Midbrain (tissue), 1 donor: ENCODE measurements around the gene SLC2A13.
"Not testable (repeated sequence)": the region's sequence is repeated elsewhere in the genome, so short reads cannot be mapped to it uniquely, and the experiment has no call there.

Source experiments
- DNase-seq: peaks from one replicate; lab custom pipeline; 2025; lab: John Stamatoyannopoulos, UW

The SLC2A13 gene

DNA sequence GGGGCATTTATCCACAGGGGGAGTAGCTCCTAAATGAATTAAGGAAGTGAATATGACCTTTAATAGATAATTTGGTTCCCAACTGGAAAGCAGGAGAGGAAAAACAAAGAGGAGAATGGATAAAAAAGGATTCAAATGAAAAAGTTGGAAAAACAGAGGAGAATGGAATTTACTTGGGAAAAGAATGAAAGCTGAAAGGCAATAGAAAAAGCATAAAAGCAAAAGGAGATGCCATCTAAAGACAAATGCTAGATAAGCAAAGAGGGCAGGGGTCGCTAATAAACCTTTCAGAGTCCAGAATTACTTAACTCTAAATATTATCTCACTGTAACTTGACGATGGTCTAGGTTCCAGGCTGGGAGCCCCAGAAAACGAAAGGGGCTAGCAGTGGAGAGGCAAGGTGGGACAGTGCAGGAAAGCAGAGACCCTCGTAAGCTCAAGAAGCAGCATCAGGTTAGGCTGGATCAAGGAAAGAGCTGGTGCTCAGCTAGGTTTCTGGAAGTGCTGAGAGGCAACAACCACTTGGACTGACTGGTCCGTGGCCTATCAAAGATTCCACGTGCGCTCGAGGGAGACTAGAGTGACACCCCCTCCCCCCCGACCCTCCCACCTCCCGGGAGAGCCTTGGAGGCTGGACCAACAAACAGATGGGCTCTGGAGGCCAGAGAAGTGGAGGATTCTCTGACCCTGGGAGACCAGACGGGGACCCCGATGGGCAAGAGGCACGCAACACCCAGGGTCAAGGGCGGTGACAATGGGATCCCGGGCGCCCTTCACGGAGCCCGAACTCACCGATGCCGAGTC is 1.2 kb downstream of the SLC2A13 start:
- DNase-seq, result no peak

DNA sequence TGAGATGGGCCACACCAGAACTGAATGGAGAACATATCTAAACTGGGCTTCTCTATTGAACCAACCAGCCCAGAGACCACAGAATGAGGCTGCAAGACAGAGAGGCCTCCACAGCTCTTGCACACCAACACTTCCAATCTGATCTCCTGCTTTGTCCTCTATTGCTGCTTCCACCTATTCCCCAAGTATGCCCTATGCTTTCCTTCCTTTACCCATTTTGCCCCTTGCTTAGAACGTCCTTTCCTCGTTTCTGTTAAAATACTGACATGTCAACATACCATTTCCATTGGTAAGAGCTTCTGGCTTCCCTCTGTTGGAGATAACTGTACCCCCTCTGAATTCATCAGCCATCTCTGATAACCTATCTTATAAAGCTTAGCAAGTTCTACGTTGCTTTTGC is 2.8 kb downstream of the SLC2A13 start:
- DNase-seq, result no peak

DNA sequence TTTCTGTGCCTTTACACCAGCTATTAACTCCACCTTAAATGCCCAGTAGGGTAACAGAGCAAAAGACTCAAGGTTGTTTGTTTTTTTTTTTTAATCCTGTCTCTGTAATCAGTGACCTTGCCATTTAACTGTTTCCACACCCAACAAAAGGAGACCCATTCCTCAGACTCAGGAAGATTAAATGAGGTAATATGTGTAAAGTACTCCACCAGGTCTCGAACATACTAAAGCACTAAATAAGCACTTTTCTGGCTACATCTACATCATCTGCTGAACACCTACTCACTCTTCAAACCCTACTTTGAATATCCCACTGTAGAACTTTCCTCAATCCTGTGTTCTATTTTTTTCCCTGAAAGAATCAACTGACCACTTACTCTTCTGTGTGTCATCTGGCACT is 4.1 kb downstream of the SLC2A13 start:
- no peak for DNase-seq

DNA sequence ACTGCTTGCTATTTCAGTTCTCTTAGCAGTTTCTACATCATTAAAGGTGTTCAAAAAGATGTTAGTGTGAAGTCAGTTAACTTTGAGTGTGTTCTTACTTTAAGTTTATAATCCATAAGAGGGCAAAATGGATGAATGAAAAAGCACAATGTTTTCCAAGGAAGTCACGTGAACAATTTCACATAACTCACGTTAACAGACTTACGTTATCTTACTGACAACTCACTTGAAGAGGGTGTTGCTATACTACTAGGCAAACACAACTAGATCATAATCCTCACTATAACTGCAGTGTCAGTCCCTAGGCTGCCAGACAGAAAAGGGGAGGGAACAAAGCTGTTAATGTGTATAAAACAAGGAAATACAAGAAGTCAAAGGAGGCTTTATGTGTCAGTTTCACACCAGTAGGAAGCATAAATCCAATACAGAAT is 6.4 kb downstream of the SLC2A13 start:
- no peak for DNase-seq

DNA sequence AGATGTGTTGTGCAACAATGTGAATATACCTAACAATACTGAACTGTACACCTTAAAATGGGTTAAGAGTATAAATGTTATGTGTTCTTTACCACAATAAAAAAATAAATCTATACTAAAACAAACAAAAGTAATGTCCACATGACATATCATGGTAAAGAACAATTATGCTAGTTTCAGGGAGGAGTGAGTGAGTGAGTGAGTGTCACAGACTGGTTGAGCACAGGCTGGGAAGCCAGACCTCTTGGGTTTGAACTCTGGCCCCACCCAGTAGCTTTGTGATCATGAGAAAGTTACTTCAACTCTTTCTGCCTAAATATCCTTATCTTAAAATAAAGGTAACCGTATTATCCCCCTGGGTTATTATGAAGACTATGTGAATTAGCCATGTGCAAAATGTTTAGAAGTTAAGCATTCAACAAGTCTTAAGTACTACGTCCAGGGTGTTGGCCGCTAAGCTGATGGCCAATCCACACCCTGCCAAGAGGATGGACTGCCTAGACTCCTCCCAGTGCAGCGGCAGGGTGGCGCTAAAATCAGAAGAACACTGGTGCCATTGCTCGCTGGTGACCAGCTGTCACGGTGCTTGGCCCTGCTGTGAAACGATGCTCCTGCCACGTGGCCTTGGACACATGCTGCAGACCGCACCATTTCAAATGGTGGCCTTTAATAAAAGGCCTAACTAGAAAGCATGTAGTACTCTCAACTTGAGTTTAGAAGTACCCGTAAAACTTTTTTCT is 7.3 kb downstream of the SLC2A13 start:
- DNase-seq, result no peak

DNA sequence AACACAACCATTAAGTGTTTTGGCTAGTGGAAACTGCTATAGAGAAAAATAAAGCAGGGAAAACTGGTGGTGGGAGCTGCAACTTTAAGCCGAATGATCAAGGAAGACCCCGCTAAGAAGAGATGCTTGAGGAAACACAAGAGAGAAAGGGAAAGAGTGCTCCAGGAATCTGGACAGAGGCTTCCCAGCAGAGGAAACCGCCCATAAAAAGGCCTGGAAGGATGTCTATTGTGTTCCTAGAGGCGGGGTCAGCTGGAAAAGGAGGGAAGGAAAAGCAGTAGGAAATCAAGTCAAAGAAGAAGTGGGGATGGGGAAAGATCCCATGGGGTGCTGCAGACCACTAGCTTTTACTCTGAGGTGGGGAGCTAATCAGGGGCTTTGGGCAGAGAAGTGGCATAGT is 12.4 kb downstream of the SLC2A13 start:
- DNase-seq, result no peak

DNA sequence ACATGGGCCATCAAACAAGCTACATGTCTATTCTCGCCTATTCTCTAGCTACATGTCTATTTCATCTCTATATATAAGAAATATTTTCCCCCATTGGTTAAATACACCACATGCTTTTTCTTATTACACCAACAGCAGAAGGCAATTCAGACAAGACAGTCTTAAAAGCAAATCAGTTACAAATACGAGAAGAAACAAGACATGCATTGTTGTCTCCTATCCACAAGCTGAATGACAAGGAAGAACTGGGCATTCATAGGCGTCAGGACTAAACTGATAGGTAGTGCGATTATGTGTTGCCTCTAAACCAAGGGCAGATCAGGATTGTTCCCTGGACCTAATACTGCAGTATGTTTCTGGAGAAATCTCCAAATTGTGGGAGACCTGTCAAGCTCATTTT is 19.4 kb downstream of the SLC2A13 start:
- DNase-seq, result no peak

DNA sequence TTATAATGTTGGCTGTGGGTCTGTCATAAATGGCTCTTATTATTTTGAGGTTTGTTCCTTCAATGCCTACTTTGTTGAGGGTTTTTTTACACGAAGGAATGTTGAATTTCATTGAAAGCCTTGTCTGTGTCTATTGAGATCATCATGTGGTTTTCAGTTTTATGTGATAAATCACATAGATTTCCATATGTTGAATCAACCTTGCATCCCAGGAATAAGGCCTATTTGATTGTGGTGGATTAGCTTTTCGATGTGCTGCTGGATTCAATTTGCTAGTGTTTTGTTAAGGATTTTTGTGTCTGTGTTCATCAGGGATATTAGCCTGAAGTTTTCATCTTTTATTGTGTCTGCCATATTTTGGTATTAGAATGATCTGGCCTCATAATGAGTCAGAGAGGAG is 27.6 kb downstream of the SLC2A13 start:
- DNase-seq, result no peak

DNA sequence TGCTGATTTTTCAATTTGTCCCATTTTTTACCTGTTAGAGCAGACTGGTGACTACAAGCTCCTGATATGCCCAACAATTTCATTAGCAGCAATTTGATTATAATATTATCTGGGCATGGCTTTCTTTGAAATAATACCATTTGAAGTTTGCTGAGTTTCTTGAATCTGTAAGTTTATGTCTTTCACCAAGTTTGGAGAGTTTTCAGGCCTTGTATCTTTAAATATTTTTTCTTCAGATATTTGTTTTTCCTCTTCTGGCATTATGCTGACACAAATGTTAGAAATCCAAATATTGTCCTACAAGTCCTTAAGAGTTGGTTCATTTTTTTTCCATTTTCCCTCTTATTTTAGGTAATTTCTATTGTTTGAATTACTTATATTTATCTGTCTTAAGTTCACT is 30.4 kb downstream of the SLC2A13 start:
- DNase-seq, result no peak

DNA sequence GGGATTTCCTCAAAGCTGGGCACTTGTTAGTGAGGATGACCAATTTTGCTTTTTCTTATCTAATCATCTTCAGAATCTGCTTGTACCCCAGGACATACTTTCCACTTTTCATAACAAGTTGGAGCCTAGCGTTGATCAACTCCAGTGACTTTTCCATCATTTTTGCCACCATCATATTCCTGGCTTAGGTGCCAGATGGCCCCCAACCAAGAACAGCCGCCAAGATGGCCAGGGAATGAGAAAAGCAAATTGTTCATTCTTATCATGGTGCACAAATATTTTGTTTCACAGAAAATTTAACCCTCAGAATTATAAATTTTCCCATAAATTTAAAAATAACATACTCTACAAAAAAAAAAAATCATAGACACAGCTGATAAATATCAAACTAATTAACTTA is 37.5 kb downstream of the SLC2A13 start:
- no peak for DNase-seq

DNA sequence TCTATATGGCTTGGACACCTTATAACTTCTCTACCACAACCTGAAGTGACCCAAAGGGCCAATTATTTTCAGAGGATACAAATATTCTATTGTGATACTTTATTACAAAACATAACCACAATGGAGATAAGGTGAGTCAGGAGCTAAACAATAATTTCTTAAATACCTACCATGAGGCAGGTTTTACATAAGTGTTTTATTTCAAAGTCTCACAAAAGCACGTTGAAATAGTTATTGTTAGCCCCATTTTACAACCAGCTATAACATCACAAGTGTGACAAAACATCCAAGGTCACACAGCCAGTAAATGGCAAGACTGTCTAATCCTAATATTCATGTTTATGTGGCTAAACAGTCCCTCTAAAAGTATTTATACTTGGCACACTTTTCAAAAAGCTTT is 40.2 kb downstream of the SLC2A13 start:
- DNase-seq, result no peak

DNA sequence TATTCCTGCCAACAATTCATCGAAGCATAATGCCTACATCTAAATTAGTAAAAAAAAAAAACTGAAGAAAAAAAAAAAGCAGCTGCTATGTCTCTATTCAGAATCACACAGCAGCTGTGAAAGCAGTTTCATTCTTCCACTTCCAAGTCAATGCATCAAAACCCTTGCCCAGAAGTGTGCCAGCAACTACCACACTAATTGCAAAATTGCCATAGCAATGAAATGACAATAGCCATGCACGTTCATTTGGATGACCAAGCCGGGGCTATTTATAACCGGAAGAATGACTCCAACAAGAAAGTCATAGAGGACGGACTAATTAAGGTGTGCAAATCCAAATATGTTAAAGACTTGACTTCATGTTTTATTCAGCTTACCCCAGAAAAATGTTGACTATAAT is 42.5 kb downstream of the SLC2A13 start:
- DNase-seq, result no peak

DNA sequence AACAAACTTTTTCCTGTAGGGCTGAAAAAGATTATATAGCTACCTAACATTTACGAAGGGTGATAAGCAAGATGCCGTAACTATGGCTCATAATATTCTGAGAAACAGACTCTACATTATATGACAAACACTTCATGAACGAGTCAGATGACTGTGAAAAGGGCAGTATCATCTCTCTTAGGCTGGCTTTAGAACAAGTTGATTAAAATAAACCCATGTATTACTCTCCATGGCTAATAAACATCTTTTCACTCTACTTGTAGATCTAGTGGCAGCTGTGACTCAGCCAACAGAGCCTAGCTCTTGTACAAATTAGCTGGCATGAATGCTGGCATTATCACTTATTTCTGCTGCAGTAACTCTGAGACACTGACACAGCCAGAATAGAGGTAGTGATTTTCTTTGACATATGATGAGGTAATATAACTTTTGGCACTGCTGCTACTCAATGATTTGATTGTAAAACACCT is 47.1 kb downstream of the SLC2A13 start:
- no peak for DNase-seq

DNA sequence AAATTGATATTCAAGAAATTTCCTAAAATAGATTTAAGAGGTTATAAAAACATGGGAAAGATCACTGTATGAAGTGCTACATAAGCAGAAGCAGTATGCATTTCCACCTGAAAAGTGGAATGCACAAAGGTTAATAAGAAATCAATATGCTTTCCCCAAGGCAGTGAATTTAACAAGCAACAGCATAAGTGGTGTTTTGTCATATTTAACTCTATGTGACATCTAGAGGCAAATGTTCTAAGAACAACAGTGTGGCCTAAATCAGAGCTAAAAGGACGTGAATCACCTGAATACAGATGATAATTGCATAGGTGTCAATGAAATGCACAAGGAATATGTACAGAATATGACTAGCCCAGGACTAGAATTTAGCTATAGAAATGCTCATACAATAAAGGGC is 49.5 kb downstream of the SLC2A13 start:
- no peak for DNase-seq

DNA sequence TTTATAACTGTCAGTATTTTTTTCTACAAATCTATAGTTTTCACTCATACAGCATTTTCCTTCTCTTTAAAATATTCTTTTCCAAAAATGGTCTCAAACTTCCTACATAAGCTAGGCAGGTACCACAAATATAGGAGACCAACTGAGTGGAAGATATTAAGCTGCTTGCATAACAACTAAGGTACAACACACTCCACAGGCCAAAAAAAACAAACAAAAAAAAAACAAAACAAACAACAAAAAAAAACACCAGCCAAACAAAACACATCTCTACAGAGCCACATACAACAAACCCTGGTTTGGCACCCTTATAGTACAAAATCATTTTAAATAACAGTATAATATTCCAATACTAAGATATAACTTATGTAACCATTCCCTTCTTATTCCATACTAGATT is 50.1 kb downstream of the SLC2A13 start:
- DNase-seq, result no peak

DNA sequence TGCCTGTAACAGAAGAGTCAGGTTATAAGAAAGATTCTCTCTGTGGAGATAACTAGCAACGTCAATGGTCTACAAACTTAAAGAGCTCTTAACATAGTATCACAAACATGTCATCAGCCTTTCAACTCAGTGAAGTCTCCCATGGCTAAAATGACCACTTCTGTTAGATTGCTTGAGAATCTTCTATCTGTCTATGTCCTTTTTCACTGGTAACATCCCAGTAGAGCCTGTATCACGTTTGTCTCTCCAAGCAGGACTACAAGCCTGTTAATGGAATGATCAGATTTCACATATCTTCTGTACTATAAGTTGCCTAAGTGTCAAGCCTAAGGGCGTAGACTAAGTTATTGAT is 50.7 kb downstream of the SLC2A13 start:
- no peak for DNase-seq

DNA sequence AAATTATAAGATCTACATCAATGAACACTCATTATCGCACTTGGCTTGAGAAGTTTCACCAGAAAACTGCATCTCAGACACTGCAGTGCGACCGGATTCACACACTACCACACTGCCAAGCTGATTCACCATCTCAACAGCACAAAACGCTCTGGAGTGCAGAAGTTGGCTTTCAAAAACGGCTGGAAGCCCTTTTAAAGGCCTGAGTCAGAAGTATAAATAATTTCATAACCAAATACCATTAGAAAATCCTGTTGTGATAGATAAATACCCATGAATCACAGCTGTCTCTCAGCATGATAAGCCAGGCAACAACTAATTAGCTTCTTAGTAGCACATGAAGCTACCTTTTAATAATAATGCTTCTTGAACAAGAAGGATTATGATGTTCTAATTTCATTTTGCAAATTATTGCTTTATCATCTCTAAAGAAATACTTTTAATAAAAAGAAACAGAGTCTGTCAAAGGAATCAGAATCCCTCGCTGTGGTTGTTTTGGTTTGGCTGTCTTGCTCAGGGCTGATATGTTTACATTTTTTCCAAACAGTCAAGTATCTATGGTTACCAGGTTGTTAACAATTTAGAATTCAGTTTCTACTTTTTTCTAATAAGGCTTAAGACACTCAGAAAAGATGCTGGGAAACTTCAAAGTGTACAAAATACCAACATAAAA is 51.2 kb downstream of the SLC2A13 start:
- DNase-seq, result peak; percentile 6

DNA sequence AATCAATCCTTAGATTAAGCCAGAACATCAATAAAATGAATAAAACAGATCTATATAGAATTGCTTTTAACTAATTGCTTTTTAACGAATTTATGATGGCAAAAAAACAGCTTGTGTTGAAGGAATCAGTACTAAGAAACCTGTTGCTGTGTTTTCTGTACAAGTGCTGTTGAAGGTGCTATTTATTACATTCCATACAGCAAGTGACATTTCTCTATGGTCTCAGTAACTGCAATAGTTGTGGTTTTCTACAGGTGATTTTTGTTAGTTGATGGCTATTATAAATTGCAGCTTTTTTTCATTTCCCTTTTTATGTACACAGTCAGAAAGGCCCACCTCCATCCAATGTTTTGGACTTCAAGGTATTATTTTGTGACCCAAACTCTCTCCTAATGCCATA is 56.6 kb downstream of the SLC2A13 start:
- DNase-seq, result no peak

DNA sequence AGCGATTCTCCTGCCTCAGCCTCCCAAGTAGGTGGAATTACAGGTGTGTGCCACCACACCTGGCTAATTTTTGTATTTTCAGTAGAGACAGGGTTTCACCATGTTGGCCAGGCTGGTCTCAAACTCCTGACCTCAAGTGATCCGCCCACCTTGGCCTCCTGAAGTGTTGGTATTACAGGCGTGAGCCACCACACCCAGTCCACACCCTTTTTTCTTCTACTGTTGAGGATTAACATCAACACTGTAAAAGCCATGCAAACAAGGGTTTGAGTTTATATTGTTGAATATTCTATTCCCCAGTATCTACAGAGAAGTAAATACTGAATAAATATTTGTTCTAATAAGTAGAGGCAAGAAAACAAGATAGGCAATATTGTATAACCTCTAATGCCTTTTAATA is 58.9 kb downstream of the SLC2A13 start:
- not testable (repeated sequence) for DNase-seq

DNA sequence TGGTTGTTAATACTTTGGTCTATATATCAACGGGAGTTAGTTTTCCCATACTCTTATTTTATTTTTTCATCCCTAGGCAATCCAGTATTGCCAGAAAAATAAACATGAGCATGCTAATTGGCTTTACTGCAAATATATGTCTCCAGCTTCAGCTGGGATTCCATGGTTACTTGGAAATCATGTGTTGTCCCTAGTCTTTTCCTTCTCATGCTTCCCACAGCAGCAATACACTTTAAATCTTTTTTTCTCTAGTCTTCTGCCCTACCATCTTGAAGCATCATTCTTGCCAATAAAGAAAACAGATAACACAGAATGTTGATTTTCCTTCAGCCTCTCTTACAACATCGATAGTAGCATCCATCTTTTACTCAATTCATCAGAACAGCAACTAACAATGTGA is 60.2 kb downstream of the SLC2A13 start:
- DNase-seq, result no peak

DNA sequence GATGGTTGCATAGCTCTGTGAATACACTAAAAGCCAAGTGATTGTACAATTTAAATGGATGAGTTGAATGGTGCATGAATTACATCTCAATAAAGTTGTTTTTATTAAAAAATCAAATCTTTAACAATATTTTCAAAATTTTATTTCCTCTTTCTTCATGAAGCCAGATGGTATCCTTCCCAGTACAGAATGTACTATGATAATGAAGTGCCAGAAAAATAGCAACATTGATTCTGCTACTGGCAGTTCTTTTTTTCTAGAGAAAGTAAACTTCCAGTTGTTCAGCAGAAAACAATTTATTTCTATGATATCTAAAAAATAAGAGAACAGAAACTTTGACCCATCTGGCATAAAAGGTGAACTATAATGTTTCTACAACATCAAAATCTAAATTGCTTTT is 61.5 kb downstream of the SLC2A13 start:
- DNase-seq, result no peak

DNA sequence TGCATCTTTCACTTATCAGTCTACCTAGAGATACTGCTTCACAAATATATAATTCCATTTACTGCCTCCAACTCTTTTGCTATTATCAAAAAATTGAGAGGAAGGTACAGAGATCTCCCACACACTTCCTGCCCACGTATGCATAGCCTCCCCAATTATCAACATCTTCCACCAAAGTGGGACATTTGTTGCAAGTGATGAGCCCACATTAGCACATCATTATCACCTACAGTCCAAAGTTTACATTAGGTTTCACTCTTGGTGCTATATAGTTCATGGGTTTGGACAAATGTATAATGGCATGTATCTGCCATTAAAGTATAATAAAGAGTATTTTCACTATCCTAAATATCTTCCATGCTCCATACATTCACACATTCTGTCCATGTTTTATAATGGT is 66.3 kb downstream of the SLC2A13 start:
- DNase-seq, result no peak

DNA sequence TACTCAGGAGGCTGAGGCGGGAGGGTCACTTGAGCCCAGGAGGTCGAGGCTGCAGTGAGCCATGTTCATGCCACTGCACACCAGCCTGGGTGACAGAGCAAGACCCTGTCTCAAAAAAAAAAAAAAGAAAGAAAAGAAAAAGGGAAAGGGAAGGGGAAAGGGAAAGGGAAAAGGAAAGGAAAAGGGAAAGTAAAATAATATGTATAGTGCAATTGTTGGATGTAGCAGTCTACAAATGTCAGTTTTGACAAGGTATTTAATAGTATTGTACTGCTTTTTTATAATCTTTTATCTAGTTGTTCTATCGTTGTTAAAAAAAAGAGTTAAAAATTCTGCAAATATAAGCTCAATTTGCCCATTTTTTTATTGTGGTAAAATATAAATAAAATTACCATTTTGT is 67.3 kb downstream of the SLC2A13 start:
- DNase-seq, result no peak
